PFSK-1 (cell line): Measurements from ENCODE around the gene FAM227B.

Experiments used
- FOXP2 ChIP-seq: optimal IDR thresholded peaks from 2 replicates; pipeline ENCODE3; 2011; ENCODE audit warnings: borderline replicate concordance, control low read depth, inconsistent platforms; ENCODE audit not compliant: insufficient read depth; ENCODE audit errors: extremely low read length, extremely low read depth
- POLR2AphosphoS5 ChIP-seq: IDR thresholded peaks from 2 replicates; pipeline ENCODE4 v1.6.1; 2012; ENCODE audit warnings: low read depth, mild to moderate bottlenecking, control low read depth, low read length, moderate library complexity
- REST ChIP-seq, 2 experiments: IDR thresholded peaks; 2 replicates each; pipeline versions ENCODE4 v1.6.1 to v1.8.0; 2011 to 2012; ENCODE audit warnings: low read depth in 2 of 2, low read length in 2 of 2, control low read depth in 1 of 2, inconsistent platforms in 1 of 2, mild to moderate bottlenecking in 1 of 2, moderate library complexity in 1 of 2; ENCODE audit not compliant: insufficient read depth in 1 of 2
- SIN3A ChIP-seq: IDR thresholded peaks from 2 replicates; pipeline ENCODE4 v1.6.1; 2012; ENCODE audit warnings: mild to moderate bottlenecking, low read length, moderate library complexity, borderline replicate concordance; ENCODE audit not compliant: insufficient read depth
- TAF1 ChIP-seq: IDR thresholded peaks from 2 replicates; pipeline ENCODE4 v1.6.1; 2012; ENCODE audit warnings: low read length, control low read depth, borderline replicate concordance; ENCODE audit not compliant: insufficient read depth

FAM227B gene

GRCh38 chr15:49472338-49472737 is 148.3 kb downstream of the FAM227B start:
- no peak for TF ChIP-seq REST (IDR thresholded peaks at IDR 0.05; ENCODE audit: insufficient read depth in 1 of 2, low read depth in 2 of 2, low read length in 2 of 2)

- no peak for TF ChIP-seq POLR2AphosphoS5
- no peak for TF ChIP-seq TAF1
- TF ChIP-seq FOXP2, result no peak
- no peak for TF ChIP-seq SIN3A
- no peak for TF ChIP-seq REST (IDR thresholded peaks at IDR 0.05; ENCODE audit: insufficient read depth in 1 of 2, low read depth in 2 of 2, low read length in 2 of 2)
These were observed 148.9 kb downstream of the FAM227B start for GRCh38 chr15:49471733-49472132.

GRCh38 chr15:49468481-49468839 is 152.2 kb downstream of the FAM227B start:
- TF ChIP-seq SIN3A (no peak), REST (IDR thresholded peaks at IDR 0.05; ENCODE audit: insufficient read depth in 1 of 2, low read depth in 2 of 2, low read length in 2 of 2) (no peak), POLR2AphosphoS5 (no peak), FOXP2 (no peak), TAF1 (no peak)

- TF ChIP-seq REST (IDR thresholded peaks at IDR 0.05; ENCODE audit: insufficient read depth in 1 of 2, low read depth in 2 of 2, low read length in 2 of 2), result no peak
- TF ChIP-seq TAF1, result no peak
- no peak for TF ChIP-seq FOXP2
- no peak for TF ChIP-seq SIN3A
- TF ChIP-seq POLR2AphosphoS5, result no peak
These were observed 152.7 kb downstream of the FAM227B start for GRCh38 chr15:49467746-49468480.

- TF ChIP-seq SIN3A (no peak), POLR2AphosphoS5 (no peak), TAF1 (no peak), FOXP2 (no peak), REST (IDR thresholded peaks at IDR 0.05; ENCODE audit: insufficient read depth in 1 of 2, low read depth in 2 of 2, low read length in 2 of 2) (no peak)
These were observed 154.5 kb downstream of the FAM227B start for GRCh38 chr15:49466119-49466518.
